CD4-positive, alpha-beta memory T cell (primary cell): ENCODE results near the gene TPK1. TPM values are rescaled to one million over a fixed set of nuclear protein-coding genes. Genes with fewer than 3 reads are reported as not detected.

Experiments used
- CTCF ChIA-PET: fragments of 350-600 bp; sonication (Branson Sonifier 250); formaldehyde crosslinking; loops from one replicate; lab custom pipeline; 2021; ENCODE audit warnings: inconsistent platforms; ENCODE audit not compliant: partially characterized antibody; lab: Charles Lee
- POLR2A ChIA-PET: fragments of 350-600 bp; sonication (Branson Sonifier 250); formaldehyde crosslinking; loops from one replicate; lab custom pipeline; 2021; ENCODE audit not compliant: partially characterized antibody; lab: Charles Lee
- DNase-seq, 5 donors: peaks; one replicate each; pipeline versions ENCODE4 v3.0.0 to v3.0.0-alpha.2; 2020 to 2022; ENCODE audit warnings: mixed read lengths in 1 of 5
- H3K27ac ChIP-seq: one replicate; pipeline ENCODE4 v1.7.0; 2013; ENCODE audit warnings: low read depth, low read length
- H3K27me3 ChIP-seq: 2 replicates; pipeline ENCODE4 v1.7.0; 2013; ENCODE audit warnings: mild to moderate bottlenecking, low read length, moderate library complexity; ENCODE audit not compliant: insufficient read depth
- H3K36me3 ChIP-seq: 2 replicates; pipeline ENCODE4 v1.7.0; 2013; ENCODE audit warnings: mild to moderate bottlenecking, low read length, moderate library complexity; ENCODE audit not compliant: insufficient read depth
- H3K4me1 ChIP-seq: 2 replicates; pipeline ENCODE4 v1.7.0; 2013; ENCODE audit warnings: mild to moderate bottlenecking, low read length, moderate library complexity; ENCODE audit not compliant: insufficient read depth
- H3K4me3 ChIP-seq, 2 donors: one replicate each; pipeline ENCODE4 v1.7.0; 2013; ENCODE audit warnings: low read length in 2 of 2, mild to moderate bottlenecking in 1 of 2
- H3K9me3 ChIP-seq, 2 donors: one replicate each; pipeline ENCODE4 v1.7.0; 2013; ENCODE audit warnings: low read length in 2 of 2, control low read depth in 1 of 2; ENCODE audit not compliant: control insufficient read depth in 1 of 2
- H3K27ac Mint-ChIP-seq, 7 donors: one replicate each; pipeline ENCODE4 v1.8.0; 2020 to 2021; ENCODE audit warnings: mixed read lengths in 7 of 7, mild to moderate bottlenecking in 6 of 7, inconsistent platforms in 3 of 7, moderate library complexity in 3 of 7
- H3K27me3 Mint-ChIP-seq, 2 donors: one replicate each; pipeline ENCODE4 v1.8.0; 2020 to 2021; ENCODE audit warnings: mixed read lengths in 2 of 2
- H3K36me3 Mint-ChIP-seq, 2 donors: one replicate each; pipeline ENCODE4 v1.8.0; 2020 to 2021; ENCODE audit warnings: mixed read lengths in 2 of 2, inconsistent platforms in 1 of 2, mild to moderate bottlenecking in 1 of 2
- H3K4me1 Mint-ChIP-seq, 4 donors: one replicate each; pipeline ENCODE4 v1.8.0; 2020 to 2021; ENCODE audit warnings: mixed read lengths in 4 of 4, mild to moderate bottlenecking in 1 of 4
- H3K4me3 Mint-ChIP-seq, 8 donors: one replicate each; pipeline ENCODE4 v1.8.0; 2020 to 2021; ENCODE audit warnings: mixed read lengths in 8 of 8, mild to moderate bottlenecking in 7 of 8, moderate library complexity in 6 of 8, inconsistent platforms in 3 of 8
- H3K9me3 Mint-ChIP-seq, 8 donors: one replicate each; pipeline ENCODE4 v1.8.0; 2020 to 2021; ENCODE audit warnings: mixed read lengths in 8 of 8, mild to moderate bottlenecking in 5 of 8, inconsistent platforms in 3 of 8, moderate library complexity in 1 of 8
- intact Hi-C: fragments of 100-400 bp; cut with micrococcal nuclease; formaldehyde crosslinking; loops from one replicate; pipeline ENCODE4 v1.15.1; 2023
- polyA plus RNA-seq, 2 donors: library from polyadenylated mRNA; unstranded; fragments of 300-500 nt; fragmentation: Illumina TruSeq; gene quantifications; one replicate each; pipeline ENCODE4 v1.2.3, GENCODE V29; 2021
- total RNA-seq, 2 experiments: library from RNA; stranded (reverse); gene quantifications; one replicate each; pipeline ENCODE4 v1.2.3, GENCODE V29; 2021

TPK1 gene
- total and polyA plus RNA-seq, 4 experiments from 2014 or later = 25.2 to 30.7 (median 27.8) TPM

DNA sequence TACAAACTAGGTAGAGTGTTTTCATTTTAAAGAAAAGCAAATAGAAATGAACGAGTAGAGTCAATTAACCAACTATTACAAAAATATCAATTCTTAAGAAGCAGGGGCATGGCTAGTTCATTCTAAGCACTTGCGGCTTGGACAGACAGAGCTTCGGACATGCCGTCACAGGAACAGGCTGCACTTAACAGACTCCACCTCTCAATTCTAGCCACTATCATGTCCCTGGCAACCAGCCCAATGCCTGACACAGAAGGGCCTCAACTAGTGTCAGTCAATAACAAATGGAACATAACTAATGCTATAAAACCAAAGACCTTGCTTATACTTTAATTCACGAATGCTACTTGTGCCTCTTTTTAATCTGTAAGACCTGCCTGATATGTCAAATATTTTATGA is 74.4 kb downstream of the TPK1 start:
- intact Hi-C loops = no loop called here
- Mint-ChIP-seq H3K27me3 (no peaks in the 10 kb centered on the region), H3K36me3 (peaks cover 28 to 55% of the 10 kb centered on the region in 2 donors), H3K9me3 (peaks cover 0 to 2% (median 0%) of the 10 kb centered on the region in 8 donors), H3K27ac (no peak overlapping the region), H3K4me1 (peaks cover 0 to 2% (median under 1%) of the 10 kb centered on the region in 4 donors), H3K4me3 (no peak overlapping the region)
- Histone ChIP-seq H3K36me3 (no peaks in the 10 kb centered on the region), H3K4me3 (no peak overlapping the region), H3K9me3 (no peaks in the 10 kb centered on the region), H3K27ac (no peak overlapping the region), H3K4me1 (no peaks in the 10 kb centered on the region), H3K27me3 (no peaks in the 10 kb centered on the region)
- no peak for DNase-seq
- ChIA-PET POLR2A (no interaction called here), CTCF (interaction anchor here (1.2 kb wide), 1 partner anchor 20 kb away, joined by 3 read pairs; no protein-coding TSS in a partner anchor)

DNA sequence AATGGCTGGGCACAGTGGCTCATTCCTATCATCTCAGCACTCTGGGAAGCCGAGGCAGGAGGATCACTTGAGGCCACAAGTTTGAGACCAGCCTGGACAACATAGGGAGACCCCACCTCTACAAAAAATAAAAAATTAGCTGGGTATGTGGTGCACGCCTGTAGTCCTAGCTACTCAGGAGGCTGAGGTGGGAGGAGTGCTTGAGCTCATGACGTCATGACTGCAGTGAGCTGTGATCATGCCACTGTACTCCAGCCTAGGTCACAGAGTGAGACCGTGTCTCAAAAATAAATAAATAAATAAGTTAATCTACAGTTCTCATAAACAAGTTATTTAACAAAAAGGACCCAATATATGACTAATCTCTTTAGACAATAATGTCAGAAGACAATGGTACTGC is 76.2 kb downstream of the TPK1 start:
- no peak overlapping the region for H3K27ac ChIP-seq
- Mint-ChIP-seq H3K4me1 (peaks cover 0 to 2% (median under 1%) of the 10 kb centered on the region in 4 donors), H3K27ac (no peak overlapping the region), H3K27me3 (no peaks in the 10 kb centered on the region), H3K36me3 (peaks cover 35 to 57% of the 10 kb centered on the region in 2 donors), H3K4me3 (no peak overlapping the region), H3K9me3 (peaks cover 0 to 8% (median 5%) of the 10 kb centered on the region in 8 donors)
- intact Hi-C loops = no loop called here
- ChIA-PET POLR2A (no interaction called here), CTCF (interaction anchor here (0.6 kb wide), 1 partner anchor 8 kb away, joined by 3 read pairs; no protein-coding TSS in a partner anchor)
- no peaks in the 10 kb centered on the region for H3K36me3 ChIP-seq
- no peaks in the 10 kb centered on the region for H3K9me3 ChIP-seq
- H3K4me3 ChIP-seq = no peak overlapping the region
- DNase-seq = no peak
- no peaks in the 10 kb centered on the region for H3K4me1 ChIP-seq
- H3K27me3 ChIP-seq = no peaks in the 10 kb centered on the region

DNA sequence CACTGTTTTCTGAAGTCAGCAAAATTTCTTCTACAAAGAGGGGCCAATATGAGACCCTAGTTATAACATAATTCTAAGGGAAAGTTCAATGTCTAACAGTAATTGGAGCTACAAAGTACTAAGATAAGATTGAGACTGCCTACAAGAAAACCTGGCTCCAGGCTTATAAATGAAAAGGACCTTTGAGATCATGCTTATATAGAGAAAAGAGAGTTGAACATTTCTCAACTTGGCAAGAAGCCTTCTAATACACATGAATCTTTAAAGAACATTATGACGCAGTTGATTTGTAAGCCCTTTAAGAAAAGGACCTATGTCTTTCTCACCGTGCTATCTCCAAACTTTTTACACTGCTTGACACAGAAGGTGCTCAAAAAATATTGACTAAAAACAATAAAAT is 87.9 kb downstream of the TPK1 start:
- Histone ChIP-seq H3K36me3 (no peaks in the 10 kb centered on the region), H3K9me3 (no peaks in the 10 kb centered on the region), H3K27ac (no peak overlapping the region), H3K4me1 (no peaks in the 10 kb centered on the region), H3K27me3 (no peaks in the 10 kb centered on the region), H3K4me3 (no peak overlapping the region)
- Mint-ChIP-seq H3K27me3 (no peaks in the 10 kb centered on the region), H3K27ac (no peak overlapping the region), H3K4me3 (no peak overlapping the region), H3K9me3 (peaks cover 0 to 14% (median 5%) of the 10 kb centered on the region in 8 donors), H3K36me3 (peaks cover 0 to 5% of the 10 kb centered on the region in 2 donors), H3K4me1 (peaks cover 0 to 1% (median 0%) of the 10 kb centered on the region in 4 donors)
- intact Hi-C loops = no loop called here
- no peak for DNase-seq
- ChIA-PET CTCF (no interaction called here), POLR2A (no interaction called here)

DNA sequence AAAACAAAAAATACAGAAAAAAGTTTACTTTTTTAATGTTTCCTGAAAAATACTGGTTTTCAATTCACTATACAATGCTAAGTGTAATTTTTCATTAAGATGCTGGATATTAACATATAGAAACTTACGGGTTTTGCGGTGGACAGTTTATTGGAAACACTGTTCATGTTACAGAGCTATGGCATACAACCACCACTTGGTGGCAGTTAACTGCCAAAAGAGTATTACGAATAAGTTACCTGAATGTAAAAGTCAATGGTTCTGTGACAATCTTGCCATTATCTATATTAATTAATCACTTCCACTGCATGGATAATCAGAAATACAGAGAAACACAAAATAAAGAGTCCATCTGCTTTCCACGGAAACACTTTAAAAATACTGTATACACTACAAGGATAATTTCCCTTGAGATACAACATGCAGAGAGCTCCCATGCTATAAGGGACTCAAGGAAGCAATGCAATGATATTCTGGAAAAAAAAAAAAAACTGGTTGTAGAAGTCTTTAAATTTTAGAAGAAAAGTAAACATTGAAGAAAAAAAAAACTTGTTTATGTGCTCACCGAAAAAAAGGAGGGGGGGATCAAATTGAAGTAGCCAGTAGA is 97.0 kb downstream of the TPK1 start:
- no peaks in the 10 kb centered on the region for H3K9me3 ChIP-seq
- peaks cover 0 to 2% (median 0%) of the 10 kb centered on the region in 8 donors for H3K9me3 Mint-ChIP-seq
- H3K4me1 ChIP-seq = no peaks in the 10 kb centered on the region
- no peak overlapping the region for H3K27ac ChIP-seq
- ChIA-PET POLR2A (interaction anchor here (1.4 to 3.3 kb wide), 2 partner anchors 80 to 97 kb away, joined by 4 to 32 read pairs; partner anchors contain the start of gene TPK1), CTCF (interaction anchor here (1.0 to 4.4 kb wide), 15 partner anchors 10 to 298 kb away, joined by 3 to 26 read pairs (median 4); partner anchors contain the start of gene TPK1)
- no peak overlapping the region for H3K4me3 ChIP-seq
- H3K27ac Mint-ChIP-seq = peak overlapping the region in 1 of 7 donors; percentile 62
- H3K36me3 ChIP-seq = no peaks in the 10 kb centered on the region
- no peaks in the 10 kb centered on the region for H3K27me3 ChIP-seq
- intact Hi-C loops = loop anchor here (1.0 to 2.0 kb wide), 3 partner anchors 96 to 298 kb away; no protein-coding TSS in a partner anchor
- no peaks in the 10 kb centered on the region for H3K27me3 Mint-ChIP-seq
- no peak overlapping the region for H3K4me3 Mint-ChIP-seq
- H3K4me1 Mint-ChIP-seq = peaks cover 0 to 7% (median 2%) of the 10 kb centered on the region in 4 donors
- peak in 4 of 5 donors; percentile 33 to 46 (median 38) for DNase-seq
- H3K36me3 Mint-ChIP-seq = peaks cover 2 to 7% of the 10 kb centered on the region in 2 donors

DNA sequence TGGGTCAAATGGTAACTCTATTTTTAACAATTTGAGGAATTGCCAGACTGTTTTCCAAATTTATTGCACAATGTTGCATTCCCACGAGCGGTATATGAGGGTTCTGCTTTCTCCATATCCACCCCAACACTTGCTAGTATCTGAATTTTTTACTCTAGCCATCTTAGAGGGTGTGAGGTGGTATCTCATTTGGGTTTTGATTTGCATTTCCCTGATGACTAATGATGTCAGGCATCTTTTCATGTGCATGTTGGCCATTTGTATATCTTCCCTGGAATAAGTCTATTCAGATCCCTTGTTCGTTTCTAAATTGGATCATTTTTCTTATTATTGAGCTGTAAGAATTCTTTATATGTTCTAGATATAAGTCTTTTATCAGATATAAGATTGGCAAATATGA is 97.7 kb downstream of the TPK1 start:
- no peak overlapping the region for H3K4me3 Mint-ChIP-seq
- ChIA-PET CTCF (interaction anchor here (0.7 to 4.4 kb wide), 13 partner anchors 10 to 119 kb away, joined by 3 to 26 read pairs (median 3); partner anchors contain the start of gene TPK1), POLR2A (interaction anchor here (1.2 to 3.3 kb wide), 2 partner anchors 98 kb away, joined by 3 to 32 read pairs; partner anchors contain the start of gene TPK1)
- Histone ChIP-seq H3K4me3 (no peak overlapping the region), H3K27ac (no peak overlapping the region), H3K27me3 (no peaks in the 10 kb centered on the region), H3K36me3 (no peaks in the 10 kb centered on the region), H3K9me3 (no peaks in the 10 kb centered on the region), H3K4me1 (no peaks in the 10 kb centered on the region)
- peaks cover 0 to 7% (median 2%) of the 10 kb centered on the region in 4 donors for H3K4me1 Mint-ChIP-seq
- no peaks in the 10 kb centered on the region for H3K9me3 Mint-ChIP-seq
- peaks cover 2 to 5% of the 10 kb centered on the region in 2 donors for H3K36me3 Mint-ChIP-seq
- no peaks in the 10 kb centered on the region for H3K27me3 Mint-ChIP-seq
- no peak for DNase-seq
- intact Hi-C loops = loop anchor here (1.0 to 2.0 kb wide), 3 partner anchors 97 to 299 kb away; no protein-coding TSS in a partner anchor
- no peak overlapping the region for H3K27ac Mint-ChIP-seq

DNA sequence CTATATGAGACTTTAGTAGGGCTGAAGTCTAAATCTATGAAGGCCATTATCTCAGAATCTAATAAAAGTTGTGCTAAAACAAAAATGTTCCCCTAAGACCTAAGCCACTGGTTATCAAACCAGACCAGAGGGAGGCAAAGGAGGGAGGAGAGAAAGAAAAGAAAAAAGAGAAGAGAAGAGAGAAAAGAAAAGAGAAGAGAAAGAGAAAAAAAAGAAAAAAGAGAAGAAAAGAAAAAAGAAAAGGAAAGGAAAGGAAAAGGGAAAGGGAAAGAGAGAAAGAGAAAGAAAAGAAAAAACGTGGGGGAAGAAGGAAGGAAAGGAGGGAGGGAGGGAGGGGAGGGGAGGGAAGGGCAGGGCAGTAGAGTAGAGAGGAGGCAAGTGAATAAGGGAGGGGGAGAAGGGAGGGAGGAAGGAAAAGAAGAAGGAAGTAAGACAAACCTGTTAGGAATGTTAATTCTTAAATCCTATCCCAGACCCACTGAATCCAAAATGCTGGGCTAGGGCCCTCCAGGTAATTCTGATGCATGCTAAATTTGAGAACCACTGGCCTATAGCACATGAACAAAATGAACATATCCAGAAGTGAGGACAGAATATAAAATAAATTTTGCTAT is 98.9 kb downstream of the TPK1 start:
- ChIA-PET CTCF (interaction anchor here (1.4 to 4.4 kb wide), 4 partner anchors 75 to 99 kb away, joined by 6 to 26 read pairs (median 8); partner anchors contain the start of gene TPK1), POLR2A (interaction anchor here (1.2 kb wide), 1 partner anchor 99 kb away, joined by 3 read pairs; the partner anchor contains the start of gene TPK1)
- H3K27ac ChIP-seq = no peak overlapping the region

More for the DNA sequence above, 98.9 kb downstream of the TPK1 start:
- H3K4me1 ChIP-seq = no peaks in the 10 kb centered on the region
- Mint-ChIP-seq H3K27me3 (no peaks in the 10 kb centered on the region), H3K36me3 (peaks cover 2 to 9% of the 10 kb centered on the region in 2 donors), H3K9me3 (no peaks in the 10 kb centered on the region), H3K4me3 (no peak overlapping the region), H3K27ac (no peak overlapping the region), H3K4me1 (peaks cover 0 to 7% (median 3%) of the 10 kb centered on the region in 4 donors)
- no peaks in the 10 kb centered on the region for H3K27me3 ChIP-seq
- DNase-seq = no peak
- intact Hi-C loops = no loop called here
- no peaks in the 10 kb centered on the region for H3K36me3 ChIP-seq
- no peak overlapping the region for H3K4me3 ChIP-seq
- no peaks in the 10 kb centered on the region for H3K9me3 ChIP-seq
